ENCODE data around the gene VPS36.
"Not testable (repeated sequence)": the region's sequence is repeated elsewhere in the genome, so short reads cannot be mapped to it uniquely, and the experiment has no call there.

VPS36 gene

DNA sequence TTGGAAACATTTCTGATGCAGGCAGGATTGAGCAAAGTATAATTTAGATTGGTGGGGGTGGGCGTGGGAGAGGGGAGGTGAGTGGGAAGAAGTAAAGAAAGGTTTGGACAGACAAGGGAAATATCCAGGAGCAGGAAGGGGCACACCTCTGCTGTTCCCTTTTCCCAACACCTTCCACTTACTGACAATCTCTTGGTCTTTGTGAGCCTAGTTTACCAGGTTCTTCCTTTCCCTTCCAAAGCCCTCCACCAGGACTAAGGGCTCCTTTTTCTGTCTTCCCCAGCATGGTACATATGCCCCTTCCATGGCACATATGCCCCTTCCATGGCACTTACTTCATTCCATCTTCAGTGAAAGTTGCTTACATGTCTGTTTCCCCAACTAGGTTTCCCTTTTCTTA lies 38.3 kb downstream of the VPS36 start:
- Mint-ChIP-seq H3K36me3 (peaks cover 16 to 46% of the 10 kb centered on the region in 2 donors), H3K4me1 (peaks cover 0 to 3% of the 10 kb centered on the region in 2 donors), H3K27ac (peak overlapping the region; percentile 59), H3K4me3 (no peak overlapping the region), H3K27me3 (no peaks in the 10 kb centered on the region), H3K9me3 (peaks cover 0 to 2% of the 10 kb centered on the region in 2 donors)
- DNase-seq: no peak
- no peak for ATAC-seq (replicated peaks)

DNA sequence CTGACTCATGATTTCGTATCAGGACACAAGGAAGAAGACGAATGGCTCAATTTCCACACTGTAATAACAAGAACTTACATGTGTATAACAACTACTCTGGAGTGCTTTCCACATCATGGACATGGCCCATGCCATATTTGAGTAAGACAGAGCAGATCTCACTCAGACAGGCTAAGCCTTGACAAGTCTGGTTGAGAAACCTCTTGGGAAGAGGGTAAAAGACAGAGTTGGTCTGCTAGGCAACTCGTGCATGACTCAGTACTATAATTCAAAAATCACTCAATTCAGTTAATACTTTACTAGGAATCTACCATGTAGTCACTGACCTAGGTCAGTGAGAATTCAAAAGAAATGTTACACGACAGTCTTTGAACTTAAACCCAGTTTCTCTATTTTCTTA lies 38.8 kb downstream of the VPS36 start:
- H3K36me3 Mint-ChIP-seq: peaks cover 12 to 47% of the 10 kb centered on the region in 2 donors
- ATAC-seq (replicated peaks) (peak; percentile 77 to 88), DNase-seq (no peak)
- H3K4me1 Mint-ChIP-seq: peaks cover 0 to 3% of the 10 kb centered on the region in 2 donors
- H3K27ac Mint-ChIP-seq: peak overlapping the region; percentile 59
- no peaks in the 10 kb centered on the region for H3K27me3 Mint-ChIP-seq
- no peak overlapping the region for H3K4me3 Mint-ChIP-seq
- peaks cover 0 to 3% of the 10 kb centered on the region in 2 donors for H3K9me3 Mint-ChIP-seq

GRCh38 chr13:52408071-52408658 lies 42.3 kb downstream of the VPS36 start:
- not testable (repeated sequence) for H3K27ac Mint-ChIP-seq; DNase-seq; H3K4me3 Mint-ChIP-seq; H3K9me3 Mint-ChIP-seq; ATAC-seq (replicated peaks)
- H3K27me3 Mint-ChIP-seq: peaks cover 9 to 15% of the 10 kb centered on the region in 2 donors
- peaks cover 7 to 26% of the 10 kb centered on the region in 2 donors for H3K36me3 Mint-ChIP-seq
- peaks cover 13 to 20% of the 10 kb centered on the region in 2 donors for H3K4me1 Mint-ChIP-seq

GRCh38 chr13:52407436-52407835 lies 43.0 kb downstream of the VPS36 start:
- peaks cover 12 to 15% of the 10 kb centered on the region in 2 donors for H3K27me3 Mint-ChIP-seq

GRCh38 chr13:52406629-52407028 lies 43.8 kb downstream of the VPS36 start:
- Mint-ChIP-seq H3K27me3 (peaks cover 12 to 15% of the 10 kb centered on the region in 2 donors), H3K4me1 (peaks cover 11 to 20% of the 10 kb centered on the region in 2 donors), H3K27ac (no peak overlapping the region), H3K9me3 (peaks cover 0 to 3% of the 10 kb centered on the region in 2 donors), H3K4me3 (peak overlapping the region; percentile 65 to 90), H3K36me3 (peaks cover 5 to 22% of the 10 kb centered on the region in 2 donors)
- DNase-seq (no peak), ATAC-seq (replicated peaks) (no peak)

More at GRCh38 chr13:52407436-52407835, 43.0 kb downstream of the VPS36 start:
- ATAC-seq (replicated peaks); H3K4me3 Mint-ChIP-seq; DNase-seq; H3K9me3 Mint-ChIP-seq; H3K27ac Mint-ChIP-seq: not testable (repeated sequence)
- H3K4me1 Mint-ChIP-seq: peaks cover 13 to 20% of the 10 kb centered on the region in 2 donors
- H3K36me3 Mint-ChIP-seq: peaks cover 5 to 26% of the 10 kb centered on the region in 2 donors

DNA sequence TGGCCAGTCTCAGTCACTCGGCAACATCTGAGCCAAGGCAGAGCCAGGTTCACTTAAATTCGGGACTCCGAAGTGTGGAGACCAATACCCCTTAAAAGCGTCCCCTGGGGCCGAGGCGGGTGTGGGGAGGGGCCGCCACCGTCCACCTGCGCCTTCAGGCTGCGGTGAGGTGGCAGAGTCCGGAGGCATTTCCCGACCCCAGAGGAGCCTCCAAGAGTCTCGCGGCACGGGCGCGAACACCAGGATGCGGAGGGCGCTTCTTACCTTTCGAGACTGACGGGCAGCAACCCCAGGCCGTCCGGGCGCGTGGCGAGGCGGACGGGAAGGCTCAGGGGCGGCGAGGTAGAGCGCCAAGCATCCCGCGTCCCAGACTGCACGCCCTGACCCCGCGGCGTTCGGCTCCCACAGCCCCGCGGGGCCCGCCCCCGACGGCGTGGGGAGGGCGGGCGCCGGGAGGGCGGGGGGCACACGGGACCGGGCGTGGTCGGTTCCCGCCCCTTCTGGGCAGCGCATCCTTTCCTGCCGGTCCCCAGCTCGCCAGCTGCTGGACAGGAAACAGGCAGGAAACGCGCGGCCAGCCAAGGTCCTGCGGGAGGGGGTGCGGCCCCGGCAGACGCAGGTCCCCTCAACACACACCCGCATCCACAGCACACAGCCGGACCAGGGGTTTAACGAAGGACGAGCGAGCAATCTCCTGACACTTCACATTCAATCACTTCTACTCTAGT lies 44.5 kb downstream of the VPS36 start, which contains the start of gene THSD1:
TSS of gene THSD1 (minus strand) at position 406 of the 728 bp plus-strand sequence. CDS start 3,572 bp downstream, outside the sequence.
- Mint-ChIP-seq H3K4me3 (peak within 1 kb of the TSS; percentile 78 to 90), H3K4me1 (peaks cover 11 to 20% of the 10 kb centered on the region in 2 donors), H3K9me3 (peaks cover 0 to 3% of the 10 kb centered on the region in 2 donors), H3K36me3 (peaks cover 5 to 19% of the 10 kb centered on the region in 2 donors), H3K27ac (peak within 1 kb of the TSS; percentile 59), H3K27me3 (peaks cover 12 to 15% of the 10 kb centered on the region in 2 donors)
- DNase-seq: no peak
- peak; percentile 62 to 75 for ATAC-seq (replicated peaks)

- Mint-ChIP-seq H3K27ac (peak overlapping the region; percentile 59), H3K36me3 (peaks cover 5 to 19% of the 10 kb centered on the region in 2 donors), H3K4me1 (peaks cover 11 to 20% of the 10 kb centered on the region in 2 donors), H3K4me3 (peak overlapping the region; percentile 78 to 90), H3K9me3 (peaks cover 0 to 3% of the 10 kb centered on the region in 2 donors), H3K27me3 (peaks cover 12 to 15% of the 10 kb centered on the region in 2 donors)
- ATAC-seq (replicated peaks) (peak; percentile 22 to 33), DNase-seq (no peak)
Measured at GRCh38 chr13:52405369-52405766, 45.1 kb downstream of the VPS36 start.

- no peak overlapping the region for H3K4me3 Mint-ChIP-seq
- no peak for DNase-seq
- H3K27me3 Mint-ChIP-seq: peaks cover 11 to 21% of the 10 kb centered on the region in 2 donors
Measured at GRCh38 chr13:52399708-52400107, 50.7 kb downstream of the VPS36 start.

DNA sequence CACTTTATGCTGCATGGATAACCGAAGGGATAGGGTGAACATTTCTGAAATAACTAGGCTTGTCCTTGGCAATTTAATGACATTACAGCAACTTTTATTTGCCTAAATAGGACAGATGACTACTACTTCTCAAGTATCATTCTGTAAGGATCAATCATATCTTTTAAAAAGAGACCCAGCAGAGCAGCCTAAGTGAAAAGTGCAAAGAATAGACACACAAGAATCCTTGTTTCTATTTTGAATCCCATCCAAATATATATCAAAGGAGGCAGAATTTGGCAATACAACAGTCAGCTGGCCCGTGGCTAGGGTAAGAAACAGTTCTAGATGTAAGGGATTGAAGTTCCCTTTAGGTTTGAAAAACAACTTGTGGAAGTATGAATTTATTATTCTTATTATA lies 51.4 kb downstream of the VPS36 start:
- H3K36me3 Mint-ChIP-seq: peaks cover 0 to 3% of the 10 kb centered on the region in 2 donors
- H3K27me3 Mint-ChIP-seq: peaks cover 6 to 15% of the 10 kb centered on the region in 2 donors
- H3K4me3 Mint-ChIP-seq: no peak overlapping the region
- H3K27ac Mint-ChIP-seq: no peak overlapping the region
- ATAC-seq (replicated peaks) (no peak), DNase-seq (no peak)
- no peaks in the 10 kb centered on the region for H3K9me3 Mint-ChIP-seq
- peaks cover 6 to 7% of the 10 kb centered on the region in 2 donors for H3K4me1 Mint-ChIP-seq

More at GRCh38 chr13:52399708-52400107, 50.7 kb downstream of the VPS36 start:
- H3K4me1 Mint-ChIP-seq: peaks cover 7 to 11% of the 10 kb centered on the region in 2 donors
- H3K9me3 Mint-ChIP-seq: no peaks in the 10 kb centered on the region
- no peak for ATAC-seq (replicated peaks)
- no peak overlapping the region for H3K27ac Mint-ChIP-seq
- H3K36me3 Mint-ChIP-seq: peaks cover 0 to 3% of the 10 kb centered on the region in 2 donors

DNA sequence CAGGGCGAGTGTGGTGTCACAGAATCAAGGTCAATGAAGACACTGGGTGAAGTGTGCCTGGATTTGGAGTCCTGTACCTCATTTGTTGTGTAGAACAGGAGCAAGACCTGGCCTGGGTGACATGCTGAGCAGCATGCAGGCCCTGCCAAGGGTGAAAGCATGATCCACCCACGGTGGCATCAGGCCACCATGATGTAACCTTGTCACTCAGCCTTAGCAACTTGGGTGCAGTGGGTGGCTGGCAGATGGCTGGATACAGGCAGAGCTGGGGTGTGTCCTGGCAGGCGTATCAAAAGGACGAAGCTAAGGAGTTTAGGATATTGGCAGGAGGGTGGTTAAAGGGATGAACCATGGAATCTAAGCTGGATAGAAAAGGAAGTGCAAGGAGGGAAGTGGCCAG lies 54.7 kb downstream of the VPS36 start:
- peaks cover 5 to 9% of the 10 kb centered on the region in 2 donors for H3K27me3 Mint-ChIP-seq
- ATAC-seq (replicated peaks) (no peak), DNase-seq (no peak)
- peaks cover 5 to 6% of the 10 kb centered on the region in 2 donors for H3K4me1 Mint-ChIP-seq
- no peaks in the 10 kb centered on the region for H3K9me3 Mint-ChIP-seq
- no peak overlapping the region for H3K27ac Mint-ChIP-seq
- H3K4me3 Mint-ChIP-seq: no peak overlapping the region
- H3K36me3 Mint-ChIP-seq: peaks cover 0 to 3% of the 10 kb centered on the region in 2 donors

DNA sequence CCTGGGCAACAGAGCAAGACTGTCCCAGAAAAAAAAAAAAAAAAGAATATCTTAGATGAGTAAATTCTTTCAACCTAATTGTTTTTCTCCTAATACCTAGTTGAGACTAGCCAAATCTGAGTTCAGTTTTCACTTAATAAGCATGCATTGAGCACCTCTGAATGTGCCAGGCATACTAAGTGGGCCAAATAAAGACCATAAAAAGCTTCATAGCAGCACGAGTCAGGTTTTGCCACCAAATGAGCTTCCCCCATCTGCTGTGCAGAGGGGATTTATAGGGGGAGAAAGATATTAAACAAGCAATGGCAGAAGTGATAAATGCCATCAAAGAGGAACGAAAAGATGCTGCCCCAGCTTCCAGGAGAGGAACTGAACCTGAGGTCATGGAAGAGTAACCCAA lies 55.8 kb downstream of the VPS36 start:
- H3K9me3 Mint-ChIP-seq: no peaks in the 10 kb centered on the region
- peaks cover 5 to 9% of the 10 kb centered on the region in 2 donors for H3K27me3 Mint-ChIP-seq
- no peak overlapping the region for H3K27ac Mint-ChIP-seq
- peaks cover 5 to 6% of the 10 kb centered on the region in 2 donors for H3K4me1 Mint-ChIP-seq
- DNase-seq: no peak
- no peak for ATAC-seq (replicated peaks)
- peaks cover 0 to 3% of the 10 kb centered on the region in 2 donors for H3K36me3 Mint-ChIP-seq
- no peak overlapping the region for H3K4me3 Mint-ChIP-seq

DNA sequence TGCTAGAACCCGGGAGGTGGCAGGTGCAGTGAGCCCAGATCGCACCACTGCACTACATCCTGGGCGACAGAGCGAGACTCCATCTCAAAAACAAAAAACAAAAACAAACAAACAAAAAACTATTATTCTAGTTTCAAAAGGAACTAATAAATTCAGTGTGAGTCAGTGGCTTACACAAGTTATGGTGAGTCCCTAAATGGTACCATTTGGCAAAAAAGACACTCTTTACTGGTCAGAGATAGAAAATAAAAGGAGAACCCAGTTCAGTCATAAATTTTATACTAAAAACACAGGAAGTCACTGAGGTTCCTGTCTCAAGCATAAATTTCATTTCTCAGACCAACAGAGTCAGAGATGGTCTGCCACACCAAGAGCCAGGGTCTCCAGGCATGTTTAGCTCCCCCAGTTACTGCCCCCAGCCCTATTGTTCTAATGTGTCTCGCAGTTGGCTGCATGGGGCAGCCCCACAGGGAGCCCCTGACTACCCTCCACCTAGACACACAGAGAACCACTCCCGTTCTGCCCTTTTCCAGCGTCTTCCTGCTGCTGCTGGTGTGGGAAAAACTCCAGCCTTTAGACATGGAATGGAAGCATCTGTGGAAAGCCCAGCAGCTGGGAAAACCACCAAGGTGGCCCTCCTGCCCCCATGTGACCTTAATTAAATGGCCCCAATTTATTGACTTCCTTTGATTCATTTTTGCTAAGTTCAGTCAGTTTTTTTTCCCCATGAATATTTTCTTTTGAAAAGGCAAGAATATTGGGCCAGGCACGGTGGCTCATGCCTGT lies 56.7 kb downstream of the VPS36 start:
- no peak overlapping the region for H3K4me3 Mint-ChIP-seq
- H3K27me3 Mint-ChIP-seq: peaks cover 5 to 9% of the 10 kb centered on the region in 2 donors
- no peak overlapping the region for H3K27ac Mint-ChIP-seq
- ATAC-seq (replicated peaks) (no peak), DNase-seq (no peak)
- peaks cover 5 to 6% of the 10 kb centered on the region in 2 donors for H3K4me1 Mint-ChIP-seq
- peaks cover 0 to 3% of the 10 kb centered on the region in 2 donors for H3K36me3 Mint-ChIP-seq
- H3K9me3 Mint-ChIP-seq: no peaks in the 10 kb centered on the region

DNA sequence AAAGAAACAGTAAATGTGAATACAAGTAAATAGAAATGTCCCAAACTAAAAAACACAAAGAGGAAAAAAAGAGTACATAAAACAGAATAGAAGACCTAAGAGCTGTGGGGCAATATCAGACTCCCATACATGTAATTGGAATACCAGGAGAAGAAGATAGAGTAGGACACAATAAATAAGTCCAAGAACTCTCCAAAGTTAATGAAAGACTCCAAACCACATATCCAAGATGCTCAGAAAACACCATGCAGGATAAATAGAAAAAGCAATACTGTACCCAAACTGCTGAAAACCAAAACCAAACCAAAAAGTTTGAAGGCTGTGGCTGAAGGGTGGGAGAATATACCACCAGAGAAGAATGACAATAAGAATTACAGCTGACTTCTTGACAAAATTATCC lies 62.7 kb downstream of the VPS36 start:
- no peak for ATAC-seq (replicated peaks)
- no peaks in the 10 kb centered on the region for H3K9me3 Mint-ChIP-seq
- H3K4me3 Mint-ChIP-seq: no peak overlapping the region
- no peak overlapping the region for H3K27ac Mint-ChIP-seq
- H3K4me1 Mint-ChIP-seq: no peaks in the 10 kb centered on the region
- no peak for DNase-seq
- H3K27me3 Mint-ChIP-seq: no peaks in the 10 kb centered on the region
- H3K36me3 Mint-ChIP-seq: no peaks in the 10 kb centered on the region

- Mint-ChIP-seq H3K4me3 (no peak overlapping the region), H3K27me3 (no peaks in the 10 kb centered on the region), H3K36me3 (no peaks in the 10 kb centered on the region), H3K27ac (no peak overlapping the region), H3K9me3 (no peaks in the 10 kb centered on the region), H3K4me1 (no peaks in the 10 kb centered on the region)
- no peak for ATAC-seq (replicated peaks)
- DNase-seq: no peak
Measured at GRCh38 chr13:52385870-52386269, 64.6 kb downstream of the VPS36 start.
